D341Med (cell line): ENCODE data around the gene SLC47A1.

Experiments
- DNase-seq: peaks from one replicate; pipeline ENCODE4 v3.0.0; 2012; ENCODE audit warnings: low spot score

The SLC47A1 gene

DNA sequence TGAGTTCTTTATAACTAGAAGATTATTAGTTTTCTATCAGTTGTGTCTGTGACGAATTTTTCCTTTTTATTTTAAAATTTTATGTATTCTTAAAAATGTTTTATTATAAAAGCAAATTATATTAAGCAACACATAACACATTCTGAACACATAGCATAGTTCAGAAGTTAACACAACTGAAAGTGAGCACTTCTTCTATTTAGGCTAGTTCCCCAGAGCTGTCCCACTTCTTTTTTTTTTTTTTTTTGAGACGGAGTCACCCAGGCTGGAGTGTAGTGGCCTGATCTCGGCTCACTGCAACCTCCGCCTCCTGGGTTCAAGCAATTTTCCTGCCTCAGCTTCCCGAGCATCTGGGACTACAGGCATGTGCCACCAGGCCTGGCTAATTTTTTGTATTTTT is 77.2 kb downstream of the SLC47A1 start:
- DNase-seq = no peak

- no peak for DNase-seq
Measured at GRCh38 chr17:19613979-19614378, 80.3 kb downstream of the SLC47A1 start.

- DNase-seq = no peak
Measured at GRCh38 chr17:19614900-19615299, 81.2 kb downstream of the SLC47A1 start.

DNA sequence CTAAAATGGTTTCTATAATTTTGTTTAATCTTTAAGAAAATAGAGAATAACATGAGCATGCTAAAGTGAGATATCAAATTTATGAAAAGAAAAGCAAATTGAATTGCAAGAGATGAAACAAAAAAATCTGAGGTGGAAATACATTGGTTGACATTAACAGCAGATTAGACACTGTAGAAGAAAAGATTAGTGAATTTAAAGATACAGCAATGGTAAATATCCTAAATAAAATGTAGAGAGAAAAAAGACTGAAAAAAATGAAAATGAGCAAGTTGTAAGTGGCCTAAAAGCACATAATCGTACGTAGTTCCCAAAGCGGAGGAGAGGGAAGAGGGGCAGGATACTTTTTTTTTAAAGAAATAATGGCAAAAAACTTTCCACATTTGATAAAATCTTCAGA is 84.4 kb downstream of the SLC47A1 start:
- no peak for DNase-seq

DNA sequence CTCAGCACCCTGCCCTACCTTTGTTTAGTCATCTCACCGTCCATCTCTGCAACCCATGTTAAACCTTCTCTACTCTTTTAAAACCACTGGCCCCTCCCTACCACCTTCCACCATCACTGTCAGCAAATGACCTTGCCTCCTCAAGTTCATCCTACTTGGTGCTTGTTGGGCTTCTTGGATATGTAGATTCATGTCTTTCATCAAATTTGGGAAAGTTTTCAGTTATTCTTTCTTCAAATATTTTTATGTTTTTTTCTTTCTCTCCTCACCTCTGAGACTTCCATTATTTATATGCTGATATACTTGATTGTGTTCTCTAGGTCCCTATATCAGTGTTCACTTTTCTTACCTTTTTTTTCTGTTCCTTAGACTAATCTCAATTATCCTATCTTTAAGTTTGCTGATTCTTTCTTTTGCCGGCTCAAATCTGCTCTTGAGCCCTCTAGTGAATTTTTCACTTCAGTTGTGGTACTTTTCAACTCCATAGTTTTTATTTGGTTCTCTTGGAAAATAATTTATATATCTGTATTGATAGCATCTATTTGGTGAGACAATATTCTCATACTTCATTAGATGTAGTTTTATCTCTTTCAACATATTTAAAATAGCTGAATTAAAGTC is 86.2 kb downstream of the SLC47A1 start:
- no peak for DNase-seq

- no peak for DNase-seq
Measured at GRCh38 chr17:19621697-19622096, 88.0 kb downstream of the SLC47A1 start.

DNA sequence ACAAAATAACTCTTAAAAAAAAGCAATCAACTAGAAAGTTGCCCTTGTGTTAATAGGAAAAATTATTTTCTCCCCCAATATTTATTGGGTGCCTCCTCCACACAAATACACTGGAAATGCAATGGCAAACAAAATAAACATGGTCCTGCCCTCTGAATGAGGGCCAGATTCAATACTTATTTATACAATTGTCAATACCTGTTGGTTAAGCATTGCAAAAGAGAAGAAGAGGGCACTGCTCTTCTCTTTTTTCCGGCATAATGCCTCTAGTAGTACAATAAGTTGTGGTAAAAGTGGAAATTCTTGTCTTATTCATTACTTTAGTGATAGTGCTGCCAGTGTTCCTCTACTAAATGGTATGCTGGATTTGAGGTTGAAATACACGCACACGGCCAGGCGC is 92.4 kb downstream of the SLC47A1 start:
- DNase-seq = no peak
